Measurements from ENCODE around the gene SLC2A4RG. TPM values are rescaled to one million over a fixed set of nuclear protein-coding genes. Genes with fewer than 3 reads are reported as not detected.

SLC2A4RG gene
- total and polyA plus RNA-seq, 2 experiments from 2014 or later, result 43.9 to 50.4 TPM

DNA sequence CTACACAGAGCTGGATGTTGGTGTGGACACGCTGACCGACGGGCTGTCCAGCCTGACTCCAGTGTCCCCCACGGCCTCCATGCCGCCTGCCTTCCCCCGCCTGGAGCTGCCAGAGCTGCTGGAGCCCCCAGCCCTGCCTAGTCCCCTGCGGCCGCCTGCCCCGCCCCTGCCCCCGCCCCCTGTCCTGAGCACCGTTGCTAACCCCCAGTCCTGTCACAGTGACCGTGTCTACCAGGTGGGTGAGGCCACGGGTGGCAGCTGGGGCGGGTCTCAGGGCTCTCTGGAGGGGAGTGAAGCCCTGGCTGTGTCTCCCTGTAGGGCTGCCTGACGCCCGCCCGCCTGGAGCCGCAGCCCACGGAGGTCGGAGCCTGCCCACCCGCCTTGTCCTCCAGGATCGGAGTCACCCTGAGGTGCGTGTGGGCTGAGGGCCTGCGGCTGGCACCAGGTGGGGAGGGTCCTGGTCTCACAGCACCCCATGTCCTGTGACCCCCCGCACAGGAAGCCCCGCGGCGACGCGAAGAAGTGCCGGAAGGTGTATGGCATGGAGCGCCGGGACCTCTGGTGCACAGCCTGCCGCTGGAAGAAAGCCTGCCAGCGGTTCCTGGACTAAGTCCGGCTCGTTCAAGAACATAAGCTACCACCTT is 2.9 kb downstream of the SLC2A4RG start:
- Histone ChIP-seq H3K4me3 (no peak overlapping the region), H3K36me3 (replicated peaks; ENCODE audit: insufficient read depth, low read depth) (no peaks in the 10 kb centered on the region), H3K9me2 (replicated peaks; ENCODE audit: insufficient read depth) (no peaks in the 10 kb centered on the region), H3K9me3 (ENCODE audit: low read depth) (no peaks in the 10 kb centered on the region), H2AFZ (no peak overlapping the region), H3K4me2 (no peak overlapping the region), H4K20me1 (ENCODE audit: insufficient read depth, poor library complexity, severe bottlenecking) (no peaks in the 10 kb centered on the region), H3K4me1 (ENCODE audit: insufficient read depth) (peaks cover 27% of the 10 kb centered on the region), H3K79me2 (peaks cover 6% of the 10 kb centered on the region), H3K27me3 (no peaks in the 10 kb centered on the region), H3K27ac (no peak overlapping the region)
- 94% methylated on average over 34 of the region's 37 CpGs for WGBS (ENCODE audit: low lambda C conversion rate, missing lambda C conversion rate)
- TF ChIP-seq, protein P1, sequence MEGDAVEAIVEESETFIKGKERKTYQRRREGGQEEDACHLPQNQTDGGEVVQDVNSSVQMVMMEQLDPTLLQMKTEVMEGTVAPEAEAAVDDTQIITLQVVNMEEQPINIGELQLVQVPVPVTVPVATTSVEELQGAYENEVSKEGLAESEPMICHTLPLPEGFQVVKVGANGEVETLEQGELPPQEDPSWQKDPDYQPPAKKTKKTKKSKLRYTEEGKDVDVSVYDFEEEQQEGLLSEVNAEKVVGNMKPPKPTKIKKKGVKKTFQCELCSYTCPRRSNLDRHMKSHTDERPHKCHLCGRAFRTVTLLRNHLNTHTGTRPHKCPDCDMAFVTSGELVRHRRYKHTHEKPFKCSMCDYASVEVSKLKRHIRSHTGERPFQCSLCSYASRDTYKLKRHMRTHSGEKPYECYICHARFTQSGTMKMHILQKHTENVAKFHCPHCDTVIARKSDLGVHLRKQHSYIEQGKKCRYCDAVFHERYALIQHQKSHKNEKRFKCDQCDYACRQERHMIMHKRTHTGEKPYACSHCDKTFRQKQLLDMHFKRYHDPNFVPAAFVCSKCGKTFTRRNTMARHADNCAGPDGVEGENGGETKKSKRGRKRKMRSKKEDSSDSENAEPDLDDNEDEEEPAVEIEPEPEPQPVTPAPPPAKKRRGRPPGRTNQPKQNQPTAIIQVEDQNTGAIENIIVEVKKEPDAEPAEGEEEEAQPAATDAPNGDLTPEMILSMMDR (IDR thresholded peaks at IDR 0.05; ENCODE audit: poor library complexity), result no peak
- TF ChIP-seq EZH2phosphoT487 (IDR thresholded peaks at IDR 0.05; ENCODE audit: low read depth, severe bottlenecking, unreplicated experiment) (no peak), EZH2 (IDR thresholded peaks at IDR 0.05; ENCODE audit: borderline replicate concordance) (no peak)
- DNase-seq (ENCODE audit: low spot score), result peak; percentile 10

GRCh38 chr20:63743210-63743970 is 3.8 kb downstream of the SLC2A4RG start:
- Histone ChIP-seq H3K9me3 (ENCODE audit: low read depth) (no peaks in the 10 kb centered on the region), H3K27me3 (no peaks in the 10 kb centered on the region), H3K4me3 (no peak overlapping the region), H2AFZ (no peak overlapping the region), H3K4me2 (no peak overlapping the region), H3K36me3 (replicated peaks; ENCODE audit: insufficient read depth, low read depth) (no peaks in the 10 kb centered on the region), H4K20me1 (ENCODE audit: insufficient read depth, poor library complexity, severe bottlenecking) (no peaks in the 10 kb centered on the region), H3K9me2 (replicated peaks; ENCODE audit: insufficient read depth) (no peaks in the 10 kb centered on the region), H3K27ac (no peak overlapping the region), H3K4me1 (ENCODE audit: insufficient read depth) (peaks cover 19% of the 10 kb centered on the region), H3K79me2 (peaks cover 6% of the 10 kb centered on the region)
- DNase-seq (ENCODE audit: low spot score), result peak; percentile 3
- 92% methylated on average over 31 of the region's 31 CpGs for WGBS (ENCODE audit: low lambda C conversion rate, missing lambda C conversion rate)
- TF ChIP-seq, protein P1 (IDR thresholded peaks at IDR 0.05; ENCODE audit: poor library complexity), result no peak
- no peak for TF ChIP-seq EZH2 (IDR thresholded peaks at IDR 0.05; ENCODE audit: borderline replicate concordance)
- no peak for TF ChIP-seq EZH2phosphoT487 (IDR thresholded peaks at IDR 0.05; ENCODE audit: low read depth, severe bottlenecking, unreplicated experiment)

- H3K9me2 ChIP-seq (replicated peaks; ENCODE audit: insufficient read depth), result no peaks in the 10 kb centered on the region
- H3K27me3 ChIP-seq, result no peaks in the 10 kb centered on the region
- no peak overlapping the region for H2AFZ ChIP-seq
- DNase-seq (ENCODE audit: low spot score), result no peak
- no peaks in the 10 kb centered on the region for H3K36me3 ChIP-seq (replicated peaks; ENCODE audit: insufficient read depth, low read depth)
- no peak overlapping the region for H3K4me2 ChIP-seq
- 93% methylated on average over 4 of the region's 4 CpGs for WGBS (ENCODE audit: low lambda C conversion rate, missing lambda C conversion rate)
- H3K27ac ChIP-seq, result no peak overlapping the region
- no peak overlapping the region for H3K4me3 ChIP-seq
- H4K20me1 ChIP-seq (ENCODE audit: insufficient read depth, poor library complexity, severe bottlenecking), result no peaks in the 10 kb centered on the region
- peaks cover 11% of the 10 kb centered on the region for H3K4me1 ChIP-seq (ENCODE audit: insufficient read depth)
- TF ChIP-seq EZH2phosphoT487 (IDR thresholded peaks at IDR 0.05; ENCODE audit: low read depth, severe bottlenecking, unreplicated experiment) (no peak), EZH2 (IDR thresholded peaks at IDR 0.05; ENCODE audit: borderline replicate concordance) (no peak)
- TF ChIP-seq, protein P1 (IDR thresholded peaks at IDR 0.05; ENCODE audit: poor library complexity), result no peak
- no peaks in the 10 kb centered on the region for H3K9me3 ChIP-seq (ENCODE audit: low read depth)
- peaks cover 6% of the 10 kb centered on the region for H3K79me2 ChIP-seq
Measured at GRCh38 chr20:63744158-63744557, 4.6 kb downstream of the SLC2A4RG start.

Measured in hepatocyte (in vitro differentiated cells).